Retinal pigment epithelial cell (primary cell): ENCODE data around the gene BANK1.

ENCODE experiments used
- DNase-seq: peaks from one replicate; pipeline ENCODE4 v3.0.0-alpha.2; 2010; ENCODE audit warnings: low read depth
- H3K4me3 ChIP-seq: 2 replicates; pipeline ENCODE4 v1.5.1; 2011; ENCODE audit warnings: mild to moderate bottlenecking, low read length, control low read depth, moderate library complexity
- CTCF ChIP-seq: conservative IDR thresholded peaks from 2 replicates; pipeline ENCODE4 v1.5.1; 2011; ENCODE audit warnings: low read depth, low read length, control low read depth, inconsistent platforms

BANK1 gene

GRCh38 chr4:101952985-101953384, 162.5 kb downstream of the BANK1 start:
- DNase-seq = no peak
- H3K4me3 ChIP-seq = no peak overlapping the region
- no peak for TF ChIP-seq CTCF

GRCh38 chr4:101953949-101954348, 163.4 kb downstream of the BANK1 start:
- H3K4me3 ChIP-seq = no peak overlapping the region
- TF ChIP-seq CTCF = no peak
- peak; percentile 15 for DNase-seq

- no peak for DNase-seq
- TF ChIP-seq CTCF = no peak
- no peak overlapping the region for H3K4me3 ChIP-seq
These were observed 163.8 kb downstream of the BANK1 start for GRCh38 chr4:101954351-101954750.

- H3K4me3 ChIP-seq = no peak overlapping the region
- TF ChIP-seq CTCF = no peak
- no peak for DNase-seq
These were observed 164.6 kb downstream of the BANK1 start for GRCh38 chr4:101954975-101955678.

GRCh38 chr4:101956068-101956825, 165.7 kb downstream of the BANK1 start:
- no peak overlapping the region for H3K4me3 ChIP-seq
- no peak for TF ChIP-seq CTCF
- no peak for DNase-seq

GRCh38 chr4:101958547-101958946, 168.0 kb downstream of the BANK1 start:
- H3K4me3 ChIP-seq = no peak overlapping the region
- no peak for DNase-seq
- TF ChIP-seq CTCF = no peak

- H3K4me3 ChIP-seq = no peak overlapping the region
These were observed 169.9 kb downstream of the BANK1 start for GRCh38 chr4:101960431-101960830.

More at GRCh38 chr4:101960431-101960830, 169.9 kb downstream of the BANK1 start:
- no peak for DNase-seq
- TF ChIP-seq CTCF = no peak
